Measurements from ENCODE around the gene SPAG5. TPM values are rescaled to one million over a fixed set of nuclear protein-coding genes. Genes with fewer than 3 reads are reported as not detected.
A peak's percentile ranks its signal among the peaks of the same experiment; 100 is the strongest.

Gene SPAG5
- total RNA-seq, 1 donor from 2014 or later: 18.8 TPM

DNA sequence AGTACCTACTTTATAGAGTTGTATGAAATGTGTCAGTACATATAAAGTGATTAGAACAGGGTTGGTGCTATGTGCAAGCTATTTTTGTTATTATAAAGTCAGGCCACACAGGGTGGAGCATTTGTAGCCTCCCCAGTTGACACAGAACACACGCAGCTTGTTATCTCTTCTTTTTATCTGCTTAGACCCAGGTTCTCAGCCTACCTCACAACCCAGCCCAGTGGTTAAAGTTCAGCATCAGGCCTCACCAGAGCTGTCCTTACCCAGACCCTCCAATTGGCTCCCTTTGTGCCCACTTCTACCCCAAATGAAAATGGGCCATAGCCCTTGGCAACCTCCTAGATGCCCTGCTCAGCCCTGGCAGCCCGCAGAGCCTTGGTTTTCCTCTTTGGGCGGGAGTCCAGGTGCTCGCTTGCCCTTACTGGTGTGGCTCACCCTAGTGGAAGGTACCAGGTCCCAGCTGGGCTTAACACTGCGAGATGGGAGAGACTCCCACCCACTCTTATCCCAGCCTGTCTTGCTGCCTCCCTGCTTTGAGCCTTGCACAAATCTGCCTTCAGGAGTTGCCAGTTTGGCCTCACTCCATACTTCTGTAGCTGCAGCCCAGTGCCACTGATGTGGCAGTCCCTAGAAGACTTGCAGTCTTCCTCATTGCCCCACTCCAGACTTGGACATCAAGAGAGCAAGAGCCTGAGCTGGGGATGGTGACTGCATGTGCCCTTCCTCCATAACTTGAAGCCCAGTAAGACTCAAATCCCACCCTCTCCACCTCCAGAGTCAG lies 26.4 kb downstream of the SPAG5 start:
- no peak for DNase-seq (ENCODE audit: low spot score)

DNA sequence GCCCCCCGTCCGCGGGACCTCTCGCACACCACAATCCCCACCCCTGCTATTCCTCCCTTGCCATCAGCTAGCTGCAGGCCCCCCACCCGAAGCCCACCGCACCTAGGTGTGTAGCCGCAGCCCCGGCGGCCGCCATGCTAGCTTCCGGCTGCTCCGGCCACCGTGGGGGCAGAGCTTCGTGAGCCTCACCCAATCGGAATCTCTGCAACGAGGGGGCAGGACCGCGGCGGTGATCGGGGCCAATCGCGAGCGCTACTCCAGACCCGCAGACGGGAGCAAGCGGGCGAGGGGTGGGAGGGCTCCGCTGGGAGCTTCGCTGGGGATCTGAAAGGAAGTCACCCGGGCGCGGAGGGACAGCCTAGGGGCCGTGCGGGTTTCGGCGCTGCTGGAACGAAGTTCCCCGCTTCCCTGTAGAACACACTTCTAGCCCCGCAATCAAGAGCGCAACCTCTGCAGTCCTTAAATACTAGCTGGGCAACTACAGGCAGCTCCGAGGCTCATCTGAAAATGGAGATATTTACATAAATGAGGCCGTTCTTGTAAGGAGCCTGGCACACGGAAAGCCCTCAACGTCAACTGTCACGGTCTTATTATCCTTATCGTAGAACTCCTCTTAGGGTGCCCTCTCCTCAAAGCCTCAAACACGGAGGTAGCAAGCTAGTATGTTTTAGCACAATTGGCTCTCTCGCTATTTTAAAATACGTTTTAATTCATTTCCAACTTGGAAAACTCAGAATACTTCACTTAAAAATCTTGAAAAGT lies 27.3 kb downstream of the SPAG5 start, which contains the start of gene PIGS:
PIGS (minus strand) TSS at position 164 of the 762 bp plus-strand sequence; CDS start at position 136, 28 bp downstream.
- peak; percentile 95 for DNase-seq (ENCODE audit: low spot score)

DNA sequence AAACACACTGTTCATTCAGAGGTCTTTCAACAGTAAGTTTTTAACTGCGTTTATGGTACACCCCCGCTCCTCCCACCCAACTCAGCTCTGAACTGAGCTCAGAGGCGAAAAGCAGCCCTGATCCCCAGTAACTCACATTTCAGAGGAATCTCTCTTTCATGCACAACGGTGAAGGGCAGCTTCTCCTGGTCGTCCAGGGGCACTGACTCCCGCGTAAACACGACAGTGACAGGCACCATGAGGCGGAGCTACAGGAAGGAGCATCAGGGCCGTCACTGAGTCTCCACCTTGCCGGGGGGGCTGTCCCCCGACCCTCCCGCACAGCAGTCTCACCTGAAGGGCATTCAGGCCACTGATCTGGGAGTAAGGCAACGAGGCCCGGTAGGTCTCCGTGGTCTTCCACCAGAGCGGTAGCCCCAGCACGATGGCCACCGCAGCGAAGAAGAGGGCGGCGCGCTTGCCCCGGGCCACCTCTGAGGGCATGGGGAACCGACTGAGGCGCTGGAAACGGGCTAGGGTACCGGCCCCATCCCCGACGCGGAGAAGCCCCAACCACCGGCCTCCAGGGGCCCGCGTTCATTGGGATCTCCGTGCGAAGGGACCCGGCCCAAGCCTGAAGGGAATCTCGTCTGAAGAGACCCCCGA lies 28.0 kb downstream of the SPAG5 start:
- DNase-seq (ENCODE audit: low spot score): no peak

DNA sequence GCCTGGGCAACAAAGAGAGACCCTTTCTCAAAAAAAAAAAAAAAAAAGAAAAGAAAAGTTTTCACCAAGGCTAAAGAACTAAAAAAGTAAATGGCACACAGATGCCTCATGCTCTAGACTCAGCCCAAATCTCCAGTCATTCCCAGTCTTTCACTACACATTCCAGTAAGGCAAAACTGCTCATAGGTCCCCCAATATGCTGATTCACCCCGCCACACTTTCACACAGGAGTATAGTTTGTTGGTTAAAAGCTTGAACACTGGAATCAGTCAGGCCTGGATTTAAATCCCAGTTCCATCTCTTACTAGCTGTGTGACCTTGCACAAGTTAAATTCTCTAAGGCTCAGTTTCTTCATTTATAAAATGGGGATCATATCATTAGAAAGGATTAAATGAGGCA lies 29.4 kb downstream of the SPAG5 start:
- no peak for DNase-seq (ENCODE audit: low spot score)

DNA sequence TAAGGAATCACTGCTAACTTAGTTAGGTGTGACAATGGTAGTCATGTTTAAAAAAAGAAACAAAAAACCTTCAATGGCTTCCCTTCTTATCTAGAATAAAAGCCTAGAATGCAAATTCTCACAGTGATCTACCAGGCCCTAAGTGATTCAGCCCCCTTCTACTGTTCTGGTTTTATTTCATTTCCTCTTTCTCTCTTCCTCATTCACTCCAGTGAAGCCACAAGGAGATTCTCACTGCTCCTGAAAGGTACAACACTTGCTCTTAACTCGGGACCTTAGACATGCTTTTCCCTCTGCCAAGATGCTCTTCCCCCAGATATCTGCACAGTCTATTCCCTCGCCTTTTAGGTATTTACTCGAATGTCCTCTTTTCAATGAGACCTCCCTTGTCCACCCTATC lies 31.2 kb downstream of the SPAG5 start:
- DNase-seq (ENCODE audit: low spot score): no peak

DNA sequence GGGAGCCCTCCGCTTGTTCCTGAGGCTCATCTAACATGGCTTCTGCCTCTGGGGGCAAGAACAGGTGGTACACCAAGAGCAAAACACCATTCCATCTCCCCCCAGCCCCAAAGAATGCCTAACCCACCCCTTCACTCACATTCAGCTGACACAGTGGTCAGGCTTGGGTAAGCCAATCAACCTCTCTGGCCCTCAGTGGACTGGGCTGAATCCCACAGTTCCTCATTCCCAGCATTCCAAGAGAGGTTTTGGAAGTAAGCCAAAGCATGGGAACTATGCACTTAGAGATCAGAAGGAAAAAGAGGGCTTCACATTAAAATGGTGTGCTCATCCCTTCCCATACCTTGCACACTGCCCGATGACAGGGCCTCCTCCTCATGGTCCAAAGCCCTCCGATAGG lies 35.4 kb downstream of the SPAG5 start:
- peak; percentile 54 for DNase-seq (ENCODE audit: low spot score)

DNA sequence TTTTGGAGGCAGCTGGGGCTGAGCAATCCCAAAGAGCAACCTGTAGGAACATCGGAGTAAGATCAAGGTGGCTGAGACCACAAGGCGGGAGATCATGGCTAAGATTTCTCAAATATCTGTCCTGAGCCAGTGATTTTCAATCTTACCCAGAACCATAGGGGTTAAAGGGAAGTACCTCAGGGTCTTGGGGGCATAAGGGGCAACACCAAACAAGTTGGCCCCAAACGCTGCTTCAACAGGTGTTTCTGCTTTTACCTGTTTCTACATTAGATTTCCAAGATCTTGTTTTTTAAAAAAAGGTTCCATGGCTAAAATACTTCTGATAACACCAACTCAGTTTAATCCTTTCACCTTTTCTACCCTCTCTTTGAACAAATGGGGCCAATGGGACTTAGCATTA lies 43.8 kb downstream of the SPAG5 start:
- DNase-seq (ENCODE audit: low spot score): no peak

DNA sequence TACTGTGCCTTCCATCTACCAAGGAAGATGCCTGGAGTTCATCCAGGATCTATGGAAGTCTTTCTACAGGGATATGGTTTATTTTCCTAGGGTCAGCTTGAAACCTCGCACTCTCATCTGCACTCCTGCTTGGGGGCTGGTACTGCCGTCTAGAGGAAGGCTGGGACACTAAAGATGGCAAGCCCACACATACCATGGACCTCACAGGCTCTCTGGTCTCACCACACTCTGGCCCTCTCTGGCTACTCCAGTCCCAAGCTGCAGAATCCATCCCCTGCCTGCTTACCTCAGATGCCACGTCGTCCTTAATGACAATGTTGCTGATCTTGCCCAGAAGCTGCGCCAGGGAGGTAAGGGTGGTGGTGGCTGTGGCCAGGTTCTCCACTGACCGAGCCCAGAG lies 44.3 kb downstream of the SPAG5 start:
- no peak for DNase-seq (ENCODE audit: low spot score)

DNA sequence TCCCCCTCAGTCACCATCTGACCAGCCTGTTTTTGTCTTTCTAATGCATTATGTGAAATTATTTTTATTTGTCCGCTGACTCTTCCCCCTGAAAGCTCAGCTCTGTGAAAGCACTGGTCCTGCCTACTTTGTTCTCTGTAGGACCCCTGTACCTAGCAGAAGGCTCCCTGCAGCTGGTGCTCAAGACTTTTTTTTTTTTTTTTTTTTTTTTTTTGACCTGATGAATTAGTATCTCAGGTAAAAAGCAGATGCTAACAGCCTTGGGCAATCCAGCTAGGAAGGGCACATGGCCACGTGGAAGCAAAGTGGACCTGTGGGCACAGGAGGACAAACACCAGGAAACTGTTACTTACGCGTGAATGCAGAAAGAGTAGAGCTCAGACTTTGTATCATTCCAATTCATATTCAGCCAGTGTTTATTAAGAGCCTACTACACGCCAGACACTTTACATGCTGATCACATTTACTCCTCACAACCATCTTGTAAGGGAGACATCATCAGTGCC lies 45.8 kb downstream of the SPAG5 start:
- DNase-seq (ENCODE audit: low spot score): no peak

DNA sequence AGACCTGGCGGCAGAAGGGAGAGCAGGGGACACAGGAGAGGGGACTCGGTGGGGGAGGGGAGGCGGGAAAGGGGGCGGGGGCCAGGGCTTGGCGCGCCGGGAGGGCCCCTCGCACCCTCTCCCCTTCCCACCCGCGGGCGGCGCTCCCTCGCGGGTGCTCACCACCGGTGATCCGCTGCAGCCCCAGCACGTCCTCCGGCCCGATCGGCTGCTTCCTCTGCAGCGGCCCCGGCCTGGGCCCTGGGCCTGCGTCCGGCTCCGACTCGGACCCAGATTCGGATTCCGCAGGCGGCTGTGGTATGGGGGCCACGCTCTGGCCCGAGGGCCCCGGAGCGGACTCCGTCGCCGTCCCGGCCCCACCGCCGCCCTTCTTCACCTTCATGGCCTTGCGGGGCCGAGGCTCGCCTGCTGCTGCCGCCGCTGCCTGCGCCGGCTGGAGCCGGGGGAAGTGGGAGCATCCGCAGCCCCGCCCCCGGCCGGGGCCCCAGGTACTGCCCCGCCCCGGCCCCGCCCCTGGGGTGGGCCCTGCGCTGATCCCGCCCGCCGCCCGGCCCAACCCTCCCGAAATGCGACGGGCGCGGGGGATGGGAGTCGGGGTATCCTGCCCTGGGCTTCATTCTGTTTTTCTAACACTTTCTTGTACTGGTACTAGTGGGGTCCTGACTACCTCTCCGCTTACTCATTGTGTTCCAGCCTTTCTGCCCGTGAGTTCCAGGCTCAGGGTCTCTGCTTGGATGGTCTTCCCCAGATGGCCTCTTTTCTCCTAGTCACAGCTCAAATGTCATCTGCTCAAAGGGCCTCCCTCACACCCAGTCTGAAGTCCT lies 46.4 kb downstream of the SPAG5 start, which contains the start of gene UNC119:
UNC119 (minus strand) TSS at position 449 of the 824 bp plus-strand sequence; CDS start at position 382, 67 bp downstream.
- peak; percentile 85 for DNase-seq (ENCODE audit: low spot score)

DNA sequence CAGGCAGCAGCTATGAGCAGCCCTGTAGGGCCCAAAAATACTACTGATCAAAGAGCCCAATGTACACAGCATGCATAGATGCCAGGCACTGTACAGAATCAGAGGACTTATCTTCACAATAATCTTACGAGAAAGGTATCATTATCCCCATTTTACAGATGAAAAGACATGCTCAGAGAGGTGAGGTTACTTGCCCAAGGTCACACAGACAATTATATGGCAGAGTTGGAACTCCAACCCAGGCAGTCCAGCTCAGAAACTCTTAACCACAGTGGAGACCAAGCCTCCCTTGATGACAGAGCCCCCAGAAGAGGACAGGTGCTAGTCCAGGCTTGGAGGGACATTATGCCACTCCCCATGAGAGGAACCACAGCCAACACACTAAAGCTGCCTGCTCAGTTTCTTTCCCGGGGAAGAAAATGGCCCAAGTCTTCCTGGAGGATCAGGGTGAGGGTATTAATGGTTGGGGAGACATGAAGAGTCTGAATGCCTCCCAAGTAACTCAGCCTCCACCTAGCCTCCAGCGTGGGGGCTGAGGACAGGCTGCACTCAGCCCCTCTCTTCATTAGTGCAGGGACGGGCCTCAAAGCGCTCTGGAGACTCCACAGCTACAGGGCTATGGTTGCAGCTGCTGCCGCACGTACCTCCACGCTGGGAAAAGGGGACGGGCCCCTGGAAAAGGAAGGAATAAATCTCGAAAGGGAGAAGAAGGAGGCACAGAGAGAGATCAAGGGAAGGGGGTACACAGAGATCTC lies 47.2 kb downstream of the SPAG5 start:
- DNase-seq (ENCODE audit: low spot score): peak; percentile 51

DNA sequence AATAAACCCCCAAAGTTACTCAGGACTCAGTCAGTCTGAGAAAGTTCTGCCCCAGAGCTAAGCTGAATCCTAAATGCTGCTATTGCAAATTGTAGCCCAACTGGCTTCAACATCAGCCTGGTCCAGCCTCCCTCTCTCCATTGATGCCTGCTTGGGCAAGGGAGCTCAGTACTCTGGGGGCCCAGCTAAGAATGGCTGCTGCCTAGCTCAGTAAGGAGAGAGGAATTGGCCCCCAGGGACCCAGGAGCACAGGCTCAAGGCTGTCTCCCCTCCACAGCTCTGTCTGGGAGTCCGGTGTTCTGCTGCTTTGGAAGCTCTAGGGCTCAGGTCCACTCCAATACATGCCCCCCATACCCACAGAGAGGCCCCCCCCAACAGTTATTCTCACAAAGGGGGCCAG lies 48.0 kb downstream of the SPAG5 start:
- DNase-seq (ENCODE audit: low spot score): no peak

DNA sequence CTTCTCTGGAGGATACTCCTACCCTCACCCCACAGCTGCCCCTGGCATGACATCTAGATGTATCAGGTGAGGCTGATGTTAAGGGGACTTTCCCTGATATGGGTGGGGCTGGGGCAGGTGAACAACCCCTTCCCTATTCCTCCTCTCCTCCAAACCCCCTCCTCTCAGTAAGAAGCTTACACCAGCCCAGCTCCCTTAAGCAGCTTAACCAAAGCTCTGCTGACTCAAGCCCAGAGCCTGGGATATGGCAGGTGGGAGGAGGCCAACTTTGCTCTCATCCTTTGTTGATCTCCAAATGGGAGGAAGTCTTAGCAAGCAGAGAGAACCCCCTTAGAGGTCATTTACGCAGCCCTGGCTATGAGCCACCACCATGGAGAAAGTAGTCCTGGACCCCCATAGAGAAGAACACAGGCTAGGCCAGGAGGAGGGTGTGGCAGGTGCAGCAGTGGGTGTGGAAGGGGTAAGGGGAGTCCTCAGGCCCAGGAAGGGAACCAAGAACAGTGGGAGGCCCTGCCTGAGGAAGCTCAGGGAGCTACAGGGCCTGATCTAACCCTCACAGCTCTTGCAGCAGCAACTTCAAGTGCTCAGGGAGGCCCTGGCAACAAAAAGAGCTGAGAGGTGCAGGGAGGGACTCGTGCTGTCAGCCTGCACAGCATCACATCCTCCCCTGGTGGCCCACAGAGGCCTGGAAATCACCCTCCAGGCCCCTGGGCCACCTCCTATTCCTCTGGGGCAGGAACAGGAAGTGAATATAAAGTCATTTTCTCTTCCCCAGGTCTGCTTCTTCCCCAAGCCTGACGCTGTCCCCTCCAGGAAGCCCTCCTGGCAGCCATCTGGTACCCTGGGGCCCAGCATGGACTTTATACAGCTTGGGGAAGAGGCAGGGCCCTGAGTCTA lies 49.3 kb downstream of the SPAG5 start:
- DNase-seq (ENCODE audit: low spot score): no peak

DNA sequence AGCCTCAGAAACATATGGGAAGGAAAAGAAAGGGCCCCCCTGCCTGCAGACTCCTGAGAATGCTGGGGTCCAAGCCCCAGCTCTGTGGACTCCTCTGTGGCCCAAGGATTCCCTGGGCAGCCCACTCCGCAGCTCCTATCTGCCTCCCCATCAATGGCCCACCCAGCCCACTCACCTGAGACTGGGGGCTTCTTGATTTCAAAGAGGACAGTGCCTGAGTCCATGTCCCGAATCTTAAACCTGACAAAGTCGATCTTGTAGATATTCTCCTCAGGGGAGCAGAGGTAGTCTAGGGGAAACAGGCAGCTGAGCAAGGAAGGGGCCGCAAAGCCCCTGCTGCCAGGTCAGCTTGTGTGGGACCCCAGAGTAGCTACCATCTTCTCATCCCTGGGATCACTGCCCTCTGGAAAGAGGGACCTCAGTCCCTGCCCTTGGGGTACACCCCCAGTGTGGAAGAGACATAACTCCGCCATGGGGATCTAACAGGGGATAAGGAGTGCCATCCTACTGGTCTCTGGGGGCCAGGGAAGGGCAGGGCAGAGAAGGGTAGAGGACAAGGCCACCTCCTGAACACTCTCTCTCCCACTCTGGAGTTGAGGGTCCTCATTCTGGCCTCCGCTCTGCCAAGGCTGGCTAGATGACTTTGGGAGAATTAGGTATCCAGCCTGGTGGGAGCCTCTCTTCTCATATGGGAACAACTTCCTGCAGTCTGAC lies 50.3 kb downstream of the SPAG5 start:
- no peak for DNase-seq (ENCODE audit: low spot score)

DNA sequence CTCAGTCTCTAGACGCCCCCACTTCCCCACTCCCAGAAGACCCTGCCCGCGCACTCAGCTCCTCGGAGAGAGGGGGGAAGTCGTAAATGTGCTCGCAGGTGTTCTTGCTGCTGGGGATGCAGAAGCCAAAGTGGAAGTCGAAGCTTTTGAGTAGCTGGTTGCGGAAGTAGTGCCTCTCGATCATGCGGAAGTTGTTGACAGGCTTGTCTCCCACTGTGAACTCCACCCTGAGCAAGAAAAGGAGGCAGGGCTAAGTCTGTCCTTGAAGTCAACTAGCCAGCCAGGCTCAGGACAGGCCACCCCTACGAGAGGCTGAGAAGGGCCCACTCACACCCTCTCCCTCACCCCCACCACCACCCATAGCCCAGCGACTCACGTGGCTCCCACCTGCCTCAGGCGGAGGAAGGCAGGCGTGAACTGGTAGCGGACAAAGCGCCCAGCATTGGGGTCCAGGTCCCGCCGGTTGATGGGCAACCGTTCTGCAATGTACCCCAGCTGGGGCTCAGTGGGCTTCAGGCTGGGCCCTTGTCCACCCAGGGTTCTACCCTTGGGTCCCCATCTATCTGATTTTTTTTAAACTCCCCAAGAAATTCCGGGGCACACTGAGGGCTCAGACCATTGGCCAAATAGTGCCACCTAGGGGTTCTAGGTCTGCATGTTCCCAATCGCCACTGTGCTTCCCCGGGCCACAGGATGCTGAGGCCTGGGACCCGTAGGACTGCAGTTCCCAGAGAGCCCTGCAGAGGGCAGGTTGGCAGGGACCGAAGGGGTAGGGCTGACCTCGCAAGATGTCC lies 51.0 kb downstream of the SPAG5 start:
- peak; percentile 54 for DNase-seq (ENCODE audit: low spot score)

DNA sequence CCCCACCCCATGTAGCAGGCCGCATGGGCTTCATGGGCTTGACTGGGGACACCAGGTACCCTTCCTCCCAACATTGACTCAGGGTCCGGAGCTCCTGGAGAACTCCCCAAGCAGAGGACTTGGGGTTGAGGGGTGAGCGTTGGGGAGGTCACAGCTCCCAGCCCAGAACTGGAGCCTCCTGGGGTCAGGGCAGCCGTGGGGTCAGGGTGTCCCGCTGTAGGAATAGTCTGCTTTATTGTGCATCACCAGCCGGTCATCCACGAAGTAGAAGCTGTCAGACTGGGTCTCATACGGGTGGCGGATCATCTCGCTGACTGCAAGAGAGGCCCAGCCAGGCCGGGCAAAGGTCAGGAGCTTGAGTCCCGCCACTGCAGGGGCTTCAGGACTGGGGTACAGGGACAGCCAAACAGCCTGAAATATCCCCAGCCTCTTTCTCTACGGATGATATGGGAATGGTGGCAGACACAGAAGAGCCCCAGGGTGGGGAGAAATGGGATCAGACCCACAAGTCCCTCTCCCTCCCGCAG lies 51.7 kb downstream of the SPAG5 start:
- no peak for DNase-seq (ENCODE audit: low spot score)

DNA sequence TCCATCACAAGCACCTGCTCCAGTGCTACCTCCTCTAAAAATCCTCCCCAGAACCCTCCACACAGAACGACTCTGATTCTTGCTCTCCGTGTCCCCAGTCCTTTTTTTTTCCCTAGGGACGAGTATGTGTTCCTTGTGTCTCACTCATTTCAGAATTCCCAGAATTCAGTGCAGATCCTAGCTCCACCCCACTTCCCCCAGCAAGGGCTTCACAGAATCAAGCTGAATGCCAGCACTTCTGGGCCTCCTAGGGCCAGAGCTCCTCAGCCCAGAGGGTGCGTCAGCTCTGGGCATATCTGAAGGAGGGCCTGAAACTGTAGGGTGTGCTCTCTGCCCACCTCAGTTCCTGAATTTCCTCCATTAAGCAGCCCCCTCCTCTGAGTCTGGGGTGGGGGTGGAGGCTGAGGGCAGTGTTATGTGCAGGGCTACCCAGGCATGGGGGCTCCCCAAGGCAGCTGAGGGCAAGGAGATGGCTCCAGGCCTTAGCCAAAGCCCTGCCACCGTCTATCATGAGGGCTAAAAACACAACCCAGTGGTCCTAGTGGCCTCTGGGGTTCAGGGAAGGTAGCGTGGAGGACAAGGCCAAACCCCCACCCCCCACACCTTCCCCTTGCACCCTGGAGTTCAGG lies 52.9 kb downstream of the SPAG5 start:
- peak; percentile 22 for DNase-seq (ENCODE audit: low spot score)

Measured in umbilical cord (tissue), 2 donors.